ENCODE measurements around the gene PBRM1.

The PBRM1 gene

GRCh38 chr3:52574056-52574965, 111.4 kb downstream of the PBRM1 start:
- DNase-seq (ENCODE audit: low read depth in 2 of 2), result no peak

- no peak for DNase-seq (ENCODE audit: low read depth in 2 of 2)
Observed at GRCh38 chr3:52572221-52572620, 113.5 kb downstream of the PBRM1 start.

- DNase-seq (ENCODE audit: low read depth in 2 of 2), result no peak
Observed at GRCh38 chr3:52570076-52570475, 115.6 kb downstream of the PBRM1 start.

- DNase-seq (ENCODE audit: low read depth in 2 of 2), result no peak
Observed at GRCh38 chr3:52568069-52568468, 117.6 kb downstream of the PBRM1 start.

- no peak for DNase-seq (ENCODE audit: low read depth in 2 of 2)
Observed at GRCh38 chr3:52563984-52564383, 121.7 kb downstream of the PBRM1 start.

- no peak for DNase-seq (ENCODE audit: low read depth in 2 of 2)
Observed at GRCh38 chr3:52561028-52561747, 124.5 kb downstream of the PBRM1 start.

- no peak for DNase-seq (ENCODE audit: low read depth in 2 of 2)
Observed at GRCh38 chr3:52558436-52558835, 127.3 kb downstream of the PBRM1 start.

GRCh38 chr3:52557011-52557960, 128.4 kb downstream of the PBRM1 start:
- DNase-seq (ENCODE audit: low read depth in 2 of 2), result no peak

GRCh38 chr3:52555056-52555455, 130.7 kb downstream of the PBRM1 start:
- DNase-seq (ENCODE audit: low read depth in 2 of 2), result no peak

GRCh38 chr3:52554026-52554755, 131.5 kb downstream of the PBRM1 start:
- no peak for DNase-seq (ENCODE audit: low read depth in 2 of 2)

GRCh38 chr3:52552089-52552488, 133.6 kb downstream of the PBRM1 start:
- no peak for DNase-seq (ENCODE audit: low read depth in 2 of 2)

- DNase-seq (ENCODE audit: low read depth in 2 of 2), result no peak
Observed at GRCh38 chr3:52551118-52551517, 134.6 kb downstream of the PBRM1 start.

GRCh38 chr3:52547143-52547542, 138.6 kb downstream of the PBRM1 start:
- DNase-seq (ENCODE audit: low read depth in 2 of 2), result no peak

- DNase-seq (ENCODE audit: low read depth in 2 of 2), result no peak
Observed at GRCh38 chr3:52546111-52546901, 139.4 kb downstream of the PBRM1 start.

GRCh38 chr3:52544937-52545336, 140.8 kb downstream of the PBRM1 start:
- DNase-seq (ENCODE audit: low read depth in 2 of 2), result no peak

- DNase-seq (ENCODE audit: low read depth in 2 of 2), result no peak
Observed at GRCh38 chr3:52541050-52541449, 144.7 kb downstream of the PBRM1 start.

GRCh38 chr3:52539010-52539653, 146.6 kb downstream of the PBRM1 start:
- DNase-seq (ENCODE audit: low read depth in 2 of 2), result no peak

- DNase-seq (ENCODE audit: low read depth in 2 of 2), result no peak
Observed at GRCh38 chr3:52537726-52538421, 147.8 kb downstream of the PBRM1 start.

- DNase-seq (ENCODE audit: low read depth in 2 of 2), result no peak
Observed at GRCh38 chr3:52537165-52537620, 148.5 kb downstream of the PBRM1 start.

Data from fibroblast of skin of left quadriceps (primary cell).